ENCODE results near the gene USP11.

Gene USP11

GRCh38 chrX:47197526-47197925 lies 35.3 kb upstream of the USP11 start:
- Histone ChIP-seq H4K20me1 (ENCODE audit: insufficient read depth, low read length) (no peaks in the 10 kb centered on the region), H3K27me3 (ENCODE audit: insufficient read depth, low read length) (no peaks in the 10 kb centered on the region), H2AFZ (ENCODE audit: low read length) (no peak overlapping the region), H3K9me3 (ENCODE audit: low read length) (no peaks in the 10 kb centered on the region), H3K9ac (ENCODE audit: low read length) (no peak overlapping the region), H3K9me2 (ENCODE audit: low read depth, low read length) (no peaks in the 10 kb centered on the region), H3K4me1 (ENCODE audit: insufficient read depth, low read length, severe bottlenecking) (peaks cover 33% of the 10 kb centered on the region), H3K4me3 (ENCODE audit: low read depth, low read length, poor library complexity, severe bottlenecking) (no peak overlapping the region), H3K36me3 (ENCODE audit: insufficient read depth, low read length) (peaks cover 69% of the 10 kb centered on the region), H3K79me2 (ENCODE audit: insufficient read depth, low read length) (peaks cover 38% of the 10 kb centered on the region), H3F3A (ENCODE audit: insufficient read depth, low read length) (no peaks in the 10 kb centered on the region), H3K27ac (ENCODE audit: low read depth, low read length, poor library complexity, severe bottlenecking) (no peak overlapping the region), H3K4me2 (ENCODE audit: low read length) (0 out of 2 replicates have a peak overlapping the region, but pooled peaks have one; percentile 11)
- TF ChIP-seq EZH2 (IDR thresholded peaks at IDR 0.05; ENCODE audit: borderline replicate concordance, low read length) (no peak), CTCF (IDR thresholded peaks at IDR 0.05; ENCODE audit: low read length) (no peak)

GRCh38 chrX:47198026-47198686 lies 34.7 kb upstream of the USP11 start:
- Histone ChIP-seq H3K4me3 (ENCODE audit: low read depth, low read length, poor library complexity, severe bottlenecking) (no peak overlapping the region), H3K4me1 (ENCODE audit: insufficient read depth, low read length, severe bottlenecking) (peaks cover 28% of the 10 kb centered on the region), H3F3A (ENCODE audit: insufficient read depth, low read length) (no peaks in the 10 kb centered on the region), H3K9me3 (ENCODE audit: low read length) (no peaks in the 10 kb centered on the region), H2AFZ (ENCODE audit: low read length) (no peak overlapping the region), H4K20me1 (ENCODE audit: insufficient read depth, low read length) (no peaks in the 10 kb centered on the region), H3K27ac (ENCODE audit: low read depth, low read length, poor library complexity, severe bottlenecking) (no peak overlapping the region), H3K9me2 (ENCODE audit: low read depth, low read length) (no peaks in the 10 kb centered on the region), H3K27me3 (ENCODE audit: insufficient read depth, low read length) (no peaks in the 10 kb centered on the region), H3K9ac (ENCODE audit: low read length) (no peak overlapping the region), H3K79me2 (ENCODE audit: insufficient read depth, low read length) (peaks cover 38% of the 10 kb centered on the region), H3K36me3 (ENCODE audit: insufficient read depth, low read length) (peaks cover 76% of the 10 kb centered on the region), H3K4me2 (ENCODE audit: low read length) (no peak overlapping the region)
- TF ChIP-seq CTCF (IDR thresholded peaks at IDR 0.05; ENCODE audit: low read length) (no peak), EZH2 (IDR thresholded peaks at IDR 0.05; ENCODE audit: borderline replicate concordance, low read length) (no peak)

- H4K20me1 ChIP-seq (ENCODE audit: insufficient read depth, low read length): no peaks in the 10 kb centered on the region
- H3K27me3 ChIP-seq (ENCODE audit: insufficient read depth, low read length): no peaks in the 10 kb centered on the region
- no peaks in the 10 kb centered on the region for H3K9me3 ChIP-seq (ENCODE audit: low read length)
- H2AFZ ChIP-seq (ENCODE audit: low read length): no peak overlapping the region
- H3K4me3 ChIP-seq (ENCODE audit: low read depth, low read length, poor library complexity, severe bottlenecking): no peak overlapping the region
- H3K4me2 ChIP-seq (ENCODE audit: low read length): no peak overlapping the region
- no peak overlapping the region for H3K9ac ChIP-seq (ENCODE audit: low read length)
- peaks cover 37% of the 10 kb centered on the region for H3K79me2 ChIP-seq (ENCODE audit: insufficient read depth, low read length)
- peaks cover 81% of the 10 kb centered on the region for H3K36me3 ChIP-seq (ENCODE audit: insufficient read depth, low read length)
- no peaks in the 10 kb centered on the region for H3K9me2 ChIP-seq (ENCODE audit: low read depth, low read length)
- no peak overlapping the region for H3K27ac ChIP-seq (ENCODE audit: low read depth, low read length, poor library complexity, severe bottlenecking)
- H3F3A ChIP-seq (ENCODE audit: insufficient read depth, low read length): no peaks in the 10 kb centered on the region
- no peak for TF ChIP-seq CTCF (IDR thresholded peaks at IDR 0.05; ENCODE audit: low read length)
- peaks cover 26% of the 10 kb centered on the region for H3K4me1 ChIP-seq (ENCODE audit: insufficient read depth, low read length, severe bottlenecking)
Observed at GRCh38 chrX:47198687-47199080, 34.1 kb upstream of the USP11 start.
